ENCODE results near the gene DPP8.
"Not testable (repeated sequence)": the region's sequence is repeated elsewhere in the genome, so short reads cannot be mapped to it uniquely, and the experiment has no call there.

DPP8 gene

DNA sequence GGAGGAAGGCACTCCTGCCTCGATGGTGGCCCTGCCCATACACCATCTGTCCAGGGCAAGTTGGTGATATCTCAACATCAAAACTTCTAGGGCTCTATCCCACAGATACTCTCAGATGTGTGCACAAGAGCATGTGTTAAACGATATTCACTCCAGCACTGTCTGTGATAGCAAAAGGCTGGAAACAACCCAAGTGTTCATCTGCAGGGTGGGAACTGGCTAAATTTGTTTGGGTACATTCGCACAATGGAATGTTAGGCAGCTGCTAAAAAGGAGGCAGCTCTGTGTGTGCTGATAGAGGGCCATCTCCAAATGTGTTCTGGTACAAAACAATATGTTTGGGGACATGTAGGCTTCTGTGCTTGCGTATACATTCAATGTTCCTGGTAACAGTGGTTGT is 114.5 kb downstream of the DPP8 start:
- no peak for DNase-seq (ENCODE audit: low spot score)

DNA sequence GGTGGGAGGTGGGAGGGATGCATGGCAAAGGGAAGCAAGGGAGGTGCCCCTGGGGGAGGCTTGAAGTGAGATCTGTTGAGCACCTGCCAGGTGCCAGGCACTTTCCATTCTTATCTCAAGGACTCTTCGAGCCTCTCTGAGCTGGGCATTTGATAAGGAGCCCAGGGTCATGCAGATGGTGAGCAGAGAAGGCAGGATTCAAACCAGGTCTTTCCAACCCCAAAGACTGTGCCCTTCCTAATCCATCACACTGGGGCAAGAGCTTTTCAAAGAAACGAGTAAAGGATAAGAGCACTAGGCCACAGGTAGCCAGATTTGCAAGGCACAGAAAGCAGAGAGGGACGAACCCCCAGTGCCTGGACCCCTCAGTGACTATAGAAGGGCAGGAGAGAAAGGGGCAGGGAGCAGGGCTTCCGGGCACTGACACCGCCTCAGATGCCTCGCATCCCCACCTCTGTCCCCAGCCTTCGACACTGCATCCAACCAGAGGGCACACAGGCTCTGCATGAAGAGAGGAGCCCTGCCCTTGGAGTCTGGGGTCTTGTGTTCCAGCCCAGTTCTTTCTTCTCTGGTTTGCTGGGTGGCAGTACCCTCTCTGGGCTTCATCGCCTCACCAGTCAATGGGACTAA is 115.8 kb downstream of the DPP8 start:
- DNase-seq (ENCODE audit: low spot score) = no peak

DNA sequence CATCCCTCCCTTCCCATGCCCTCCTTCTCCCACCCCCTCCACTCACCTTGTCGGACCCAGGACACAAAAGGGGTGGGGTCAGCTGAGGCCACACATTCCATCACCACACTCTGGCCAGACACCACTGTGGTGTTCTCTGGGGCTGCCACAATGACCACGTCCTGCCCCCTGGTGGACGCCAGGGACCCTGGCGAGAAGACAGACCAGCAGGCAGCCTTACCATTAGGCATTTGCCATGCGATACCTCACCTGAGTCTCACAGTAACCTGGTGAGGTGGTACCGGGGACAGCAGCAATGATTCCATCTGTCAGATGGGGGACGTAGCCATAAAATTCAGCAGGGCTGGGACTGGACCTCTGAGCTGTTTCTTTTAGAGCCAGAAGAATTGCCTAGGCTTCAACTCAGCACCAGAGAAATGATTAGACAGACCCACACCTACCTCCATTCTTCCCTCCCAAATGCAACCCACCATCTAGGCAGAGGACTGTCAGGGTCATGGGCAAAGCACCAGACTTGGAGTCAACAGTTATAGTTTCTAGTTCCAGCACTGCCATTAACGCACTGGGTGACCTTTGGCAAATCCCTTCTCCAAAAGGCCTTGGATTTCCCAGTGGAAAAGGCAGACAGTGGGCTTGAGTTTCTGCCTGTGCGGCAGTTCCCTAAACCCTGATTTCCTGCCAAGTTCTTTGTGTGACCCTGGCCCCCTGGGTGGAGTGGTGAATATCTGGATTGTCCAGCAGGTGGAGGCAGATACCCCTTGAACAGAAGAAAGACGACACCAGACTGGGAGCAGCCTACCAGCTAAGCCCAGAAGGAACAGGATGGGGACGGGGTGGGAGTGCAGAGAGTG is 116.5 kb downstream of the DPP8 start:
- peak; percentile 88 for DNase-seq (ENCODE audit: low spot score)

DNA sequence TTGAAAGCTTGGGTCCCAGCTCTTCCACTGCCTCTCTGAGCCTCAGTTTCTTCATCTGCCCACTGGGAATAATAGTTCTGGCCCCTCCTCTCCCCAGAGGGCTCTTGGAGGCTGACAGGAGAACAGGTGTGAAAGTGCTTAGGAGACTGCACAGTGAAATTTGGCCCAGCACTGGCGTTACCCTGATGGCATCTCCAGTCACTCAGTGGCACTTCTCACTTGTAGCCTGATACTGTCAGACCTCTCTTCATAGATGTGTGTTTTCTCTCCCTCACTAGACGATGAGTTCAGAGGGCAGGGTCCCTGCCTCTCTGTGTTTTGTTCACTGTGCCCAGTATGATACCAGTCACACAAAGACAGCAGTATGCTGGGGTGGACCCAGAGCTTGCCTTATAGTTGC is 117.5 kb downstream of the DPP8 start:
- DNase-seq (ENCODE audit: low spot score) = no peak

DNA sequence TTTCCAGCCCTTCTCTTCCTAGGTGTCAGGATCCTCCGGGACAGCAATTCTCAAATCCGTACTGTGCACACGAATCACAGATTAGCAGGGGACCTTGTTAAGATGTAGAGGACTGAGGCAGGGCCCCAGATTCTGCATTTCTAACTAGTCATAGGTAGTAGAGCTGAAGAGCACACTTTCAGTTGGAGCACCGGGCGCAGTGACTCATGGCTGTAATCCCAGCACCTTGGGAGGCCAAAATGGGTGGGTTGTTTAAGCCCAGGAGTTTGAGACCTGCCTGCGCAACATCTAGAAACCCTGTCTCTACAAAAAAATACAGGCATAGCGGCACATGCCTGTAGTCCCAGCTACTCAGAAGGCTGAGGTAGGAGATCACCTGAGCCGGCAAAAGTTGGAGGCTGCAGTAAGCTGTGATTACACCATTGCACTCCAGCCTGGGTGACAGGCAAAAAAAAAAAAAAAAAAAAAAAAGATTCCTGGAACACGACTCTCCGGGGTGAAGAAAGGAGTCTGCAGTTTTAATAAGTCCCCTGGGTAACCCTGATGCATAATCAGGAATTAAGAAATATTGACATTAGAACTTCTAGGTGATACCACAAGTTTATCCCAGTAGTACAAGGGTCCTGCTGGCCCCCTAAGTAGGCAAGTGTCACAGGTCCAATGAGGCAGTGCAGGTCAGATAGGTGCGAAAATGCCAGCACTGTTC is 118.3 kb downstream of the DPP8 start:
- no peak for DNase-seq (ENCODE audit: low spot score)

DNA sequence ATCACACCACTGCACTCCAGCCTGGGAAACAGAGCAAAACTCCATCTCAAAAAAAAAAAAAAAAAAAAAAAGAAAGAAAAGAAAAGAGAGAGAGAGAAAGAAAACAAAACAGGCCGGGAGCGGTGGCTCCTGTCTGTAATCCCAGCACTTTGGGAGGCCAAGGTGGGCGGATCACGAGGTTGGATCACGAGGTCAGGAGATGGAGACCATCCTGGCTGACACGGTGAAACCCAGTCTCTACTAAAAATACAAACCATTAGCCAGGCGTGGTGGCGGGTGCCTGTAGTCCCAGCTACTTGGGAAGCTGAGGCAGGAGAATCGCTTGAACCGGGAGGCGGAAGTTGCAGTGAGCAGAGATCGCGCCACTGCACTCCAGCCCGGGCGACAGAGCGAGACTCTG is 119.0 kb downstream of the DPP8 start:
- not testable (repeated sequence) for DNase-seq (ENCODE audit: low spot score)

DNA sequence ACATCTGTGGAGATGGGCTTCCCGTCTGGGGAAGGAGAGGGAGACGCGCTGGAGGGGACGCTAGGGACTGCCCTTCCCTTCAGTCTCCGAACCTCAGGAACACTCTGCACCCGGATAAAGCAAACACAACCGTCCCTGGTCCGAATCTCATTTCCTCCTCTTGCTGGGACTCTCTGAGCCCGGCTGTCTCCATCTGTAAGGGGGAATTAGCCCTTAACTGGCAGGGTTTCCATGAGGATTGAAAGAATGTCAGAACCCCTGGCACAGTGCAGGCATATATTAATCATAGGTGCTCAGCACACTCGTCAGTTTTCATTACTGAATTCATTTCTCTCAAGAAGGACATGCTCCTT is 120.5 kb downstream of the DPP8 start:
- no peak for DNase-seq (ENCODE audit: low spot score)

DNA sequence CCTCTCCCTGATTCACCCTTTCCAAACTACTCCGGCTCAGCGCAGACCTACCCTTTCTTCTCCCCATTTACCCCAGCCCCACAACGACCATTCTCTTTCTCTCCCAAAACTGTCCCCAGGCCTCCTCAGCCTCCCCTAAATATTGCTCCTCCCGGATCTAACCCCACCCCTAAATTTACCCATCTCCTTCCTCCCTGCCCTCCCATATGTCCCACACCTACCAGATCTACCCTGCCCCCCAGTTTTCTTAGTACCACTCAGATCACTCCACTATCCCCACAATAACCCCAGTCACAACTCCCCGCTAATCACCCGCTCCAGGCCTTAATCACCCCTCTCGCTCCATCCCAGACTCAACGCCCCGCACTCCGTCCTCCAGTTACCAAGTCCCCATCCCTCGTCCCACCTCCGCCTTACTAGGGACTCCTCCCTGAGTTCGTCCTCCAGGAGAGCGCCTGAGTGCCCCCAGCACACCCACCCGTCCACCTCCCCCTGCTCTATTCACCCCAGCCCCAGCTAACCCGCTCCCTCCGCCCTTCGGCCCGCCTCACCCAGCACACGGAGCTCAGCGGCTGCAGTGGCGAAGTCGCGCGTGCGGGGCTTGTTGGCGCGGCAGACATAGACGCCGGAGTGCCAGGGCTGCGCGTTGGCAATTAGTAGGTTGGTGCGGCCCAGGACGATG is 121.1 kb downstream of the DPP8 start:
- no peak for DNase-seq (ENCODE audit: low spot score)

DNA sequence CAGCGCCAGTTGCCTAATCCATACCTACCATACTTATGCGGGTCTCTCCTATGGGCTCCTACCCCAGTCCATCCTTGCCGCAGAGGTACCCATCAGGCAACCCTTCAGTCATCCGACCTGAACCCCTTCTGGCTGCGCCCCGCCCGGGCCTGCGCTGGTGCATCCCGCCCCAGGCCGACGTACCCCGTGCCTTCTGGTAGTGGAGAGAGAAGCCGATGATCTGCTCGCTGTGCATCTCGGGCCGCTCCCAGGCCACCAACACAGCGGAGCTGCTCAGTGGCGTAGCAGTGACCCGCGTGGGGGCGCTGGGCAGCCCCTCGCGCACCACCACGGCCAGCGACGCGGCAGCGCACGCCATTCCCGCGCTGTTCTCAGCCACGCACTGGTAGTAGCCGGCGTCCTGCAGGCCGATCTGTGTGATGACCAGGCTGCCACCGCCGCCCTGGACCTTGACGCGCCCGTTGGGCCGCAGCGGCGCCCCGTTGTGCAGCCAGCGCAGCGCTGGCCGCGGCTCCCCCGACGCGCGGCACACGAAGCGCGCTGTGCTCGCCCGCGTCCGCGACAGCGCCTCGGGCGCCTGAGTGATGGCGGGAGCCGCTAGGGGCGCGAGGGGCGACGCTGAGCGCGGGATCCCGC is 121.8 kb downstream of the DPP8 start:
- DNase-seq (ENCODE audit: low spot score) = no peak

DNA sequence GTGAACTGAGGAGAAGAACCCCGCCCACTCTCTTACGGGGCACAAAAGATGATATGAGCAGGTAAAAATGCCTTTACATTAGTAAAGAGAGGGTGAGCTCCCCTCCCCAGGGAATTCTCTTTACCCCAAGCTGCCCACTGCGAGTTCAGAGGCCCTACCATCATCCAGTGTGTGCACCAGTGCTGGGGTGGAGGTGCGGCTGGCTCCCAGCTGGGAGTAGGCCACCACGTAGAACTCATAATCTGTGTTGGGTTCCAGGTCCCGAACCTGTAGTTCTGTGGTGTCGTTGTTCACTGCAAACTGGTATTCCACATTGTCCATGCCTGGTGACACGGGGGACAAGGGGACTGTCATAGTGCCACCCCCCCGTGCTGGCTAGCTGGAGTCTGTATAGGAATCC is 122.6 kb downstream of the DPP8 start:
- no peak for DNase-seq (ENCODE audit: low spot score)

DNA sequence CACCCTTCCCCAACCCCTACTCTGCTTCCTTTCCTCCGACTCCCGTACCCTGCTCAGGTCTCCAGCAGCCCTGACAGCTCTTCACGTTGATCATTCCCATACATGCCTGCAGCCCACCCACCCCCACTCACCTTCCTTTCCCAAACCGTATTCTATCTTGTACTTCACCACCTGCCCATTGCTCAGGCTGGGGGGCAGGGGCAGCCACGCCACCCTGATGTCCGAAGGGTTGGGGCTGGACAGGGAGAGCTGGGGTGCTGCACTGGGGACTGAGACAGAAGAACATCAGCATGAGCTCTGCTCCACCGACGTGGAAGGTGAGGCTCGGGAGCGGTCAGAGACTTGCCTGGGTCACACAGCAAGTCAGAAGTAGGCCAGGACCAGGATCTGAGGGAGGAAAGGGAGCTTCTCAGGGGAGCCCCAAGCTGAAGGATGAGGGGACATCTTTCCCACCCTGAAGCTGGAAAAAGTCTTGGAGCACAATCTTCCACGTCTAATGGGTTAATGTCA is 123.2 kb downstream of the DPP8 start:
- no peak for DNase-seq (ENCODE audit: low spot score)

DNA sequence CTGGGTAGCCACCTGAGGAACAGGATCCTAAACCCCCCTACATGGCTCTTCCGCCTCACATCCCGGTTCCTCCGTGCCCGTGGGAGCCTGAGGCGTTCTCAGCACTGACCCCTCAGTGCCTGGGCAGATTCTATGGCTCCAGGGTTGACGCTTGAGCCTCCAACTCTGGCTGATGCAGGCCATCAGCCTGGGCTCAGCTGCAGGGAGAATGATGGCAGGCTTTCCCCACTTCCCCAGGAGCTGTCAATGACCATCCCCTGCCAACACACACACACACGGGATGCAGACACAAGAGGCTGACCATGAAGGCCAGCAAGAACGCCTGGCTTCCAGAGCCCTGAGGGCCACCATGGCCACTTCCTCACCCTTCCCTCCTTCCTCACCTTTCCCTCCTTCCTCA is 123.9 kb downstream of the DPP8 start:
- DNase-seq (ENCODE audit: low spot score) = no peak

DNA sequence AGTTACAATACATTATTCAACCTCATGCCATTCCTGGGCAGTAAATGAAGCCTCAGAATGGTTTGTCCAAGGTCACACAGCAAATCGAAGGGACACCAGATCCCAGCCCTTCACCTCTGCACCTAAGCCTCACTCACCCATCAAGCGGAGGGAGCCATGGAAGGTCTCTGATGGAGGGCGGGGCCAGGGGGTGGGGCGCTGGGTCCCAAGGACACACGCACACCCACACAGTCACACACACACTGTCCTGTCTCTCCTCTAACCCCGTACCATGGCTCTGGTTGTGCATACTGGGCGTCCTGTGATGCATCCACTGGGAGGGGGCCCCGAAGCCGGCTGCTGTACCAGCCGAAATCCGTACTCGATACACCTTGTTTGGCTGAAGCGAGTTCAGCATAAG is 124.4 kb downstream of the DPP8 start:
- no peak for DNase-seq (ENCODE audit: low spot score)
